ENCODE results near the gene TRPM6. TPM values are rescaled to one million over a fixed set of nuclear protein-coding genes. Genes with fewer than 3 reads are reported as not detected.

TRPM6 gene
- total RNA-seq, 1 experiment from 2014 or later = 0.57 TPM

DNA sequence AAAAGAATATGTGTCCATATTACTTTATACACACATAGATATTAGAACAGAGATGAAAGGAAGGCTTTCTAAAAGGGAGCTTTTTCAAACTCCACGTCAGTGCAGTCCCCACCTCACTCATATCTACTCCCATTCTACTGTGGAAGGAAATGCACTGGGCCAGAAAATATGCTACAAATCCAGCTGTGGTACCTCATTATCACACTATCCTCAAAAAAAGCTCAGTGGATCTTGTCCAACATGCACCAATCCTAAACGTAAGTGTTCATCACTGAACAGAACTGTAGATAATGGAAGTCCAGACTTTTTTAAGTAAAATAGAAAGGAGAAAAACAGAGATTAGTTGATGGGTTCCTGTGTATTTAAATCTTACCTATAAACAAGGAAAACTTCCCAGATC is 27.9 kb downstream of the TRPM6 start:
- Histone ChIP-seq H3K14ac (ENCODE audit: insufficient read depth, low read length) (no peak overlapping the region), H3K9ac (ENCODE audit: extremely low read depth, insufficient read length, low read length) (no peak overlapping the region), H4K91ac (ENCODE audit: insufficient read length, low read depth, low read length) (no peak overlapping the region), H3K23ac (ENCODE audit: insufficient read length, low read depth, low read length) (no peak overlapping the region), H3K79me2 (ENCODE audit: insufficient read depth, low read length) (no peaks in the 10 kb centered on the region), H3K4me2 (ENCODE audit: insufficient read depth, insufficient read length, low read length) (no peak overlapping the region), H2BK15ac (ENCODE audit: low read depth, low read length) (no peak overlapping the region), H2AK5ac (ENCODE audit: insufficient read length, low read length) (no peak overlapping the region), H3K27ac (ENCODE audit: insufficient read length, low read depth, low read length) (no peak overlapping the region), H2BK12ac (ENCODE audit: insufficient read length, low read depth, low read length) (no peak overlapping the region), H3K23me2 (ENCODE audit: insufficient read length, low read depth, low read length, poor library complexity, severe bottlenecking) (no peaks in the 10 kb centered on the region), H3K27me3 (ENCODE audit: insufficient read depth, low read length) (no peaks in the 10 kb centered on the region), H3K4ac (ENCODE audit: low read depth, low read length) (no peak overlapping the region), H3K18ac (ENCODE audit: insufficient read length, low read depth, low read length) (no peak overlapping the region), H3K4me1 (ENCODE audit: insufficient read depth, low read length) (no peaks in the 10 kb centered on the region), H3K9me3 (ENCODE audit: control insufficient read depth, low read depth, low read length) (no peaks in the 10 kb centered on the region), H4K5ac (ENCODE audit: insufficient read length, low read depth, low read length) (no peak overlapping the region), H2AFZ (ENCODE audit: low read length) (no peak overlapping the region), H3T11ph (ENCODE audit: low read length) (no peak overlapping the region), H3K79me1 (ENCODE audit: insufficient read depth, low read depth, low read length, poor library complexity, severe bottlenecking) (no peaks in the 10 kb centered on the region), H4K20me1 (ENCODE audit: control insufficient read depth, insufficient read depth, insufficient read length) (no peaks in the 10 kb centered on the region), H2BK120ac (ENCODE audit: low read depth, low read length, poor library complexity, severe bottlenecking) (no peak overlapping the region), H2BK5ac (ENCODE audit: insufficient read length, low read length) (no peak overlapping the region), H4K8ac (replicated peaks; ENCODE audit: insufficient read length, low read depth, low read length) (no peak overlapping the region), H3K56ac (ENCODE audit: insufficient read length, low read depth, low read length) (no peak overlapping the region), H2BK20ac (ENCODE audit: low read depth, low read length, poor library complexity, severe bottlenecking) (no peak overlapping the region)
- DNase-seq = no peak
- TF ChIP-seq, protein P1, sequence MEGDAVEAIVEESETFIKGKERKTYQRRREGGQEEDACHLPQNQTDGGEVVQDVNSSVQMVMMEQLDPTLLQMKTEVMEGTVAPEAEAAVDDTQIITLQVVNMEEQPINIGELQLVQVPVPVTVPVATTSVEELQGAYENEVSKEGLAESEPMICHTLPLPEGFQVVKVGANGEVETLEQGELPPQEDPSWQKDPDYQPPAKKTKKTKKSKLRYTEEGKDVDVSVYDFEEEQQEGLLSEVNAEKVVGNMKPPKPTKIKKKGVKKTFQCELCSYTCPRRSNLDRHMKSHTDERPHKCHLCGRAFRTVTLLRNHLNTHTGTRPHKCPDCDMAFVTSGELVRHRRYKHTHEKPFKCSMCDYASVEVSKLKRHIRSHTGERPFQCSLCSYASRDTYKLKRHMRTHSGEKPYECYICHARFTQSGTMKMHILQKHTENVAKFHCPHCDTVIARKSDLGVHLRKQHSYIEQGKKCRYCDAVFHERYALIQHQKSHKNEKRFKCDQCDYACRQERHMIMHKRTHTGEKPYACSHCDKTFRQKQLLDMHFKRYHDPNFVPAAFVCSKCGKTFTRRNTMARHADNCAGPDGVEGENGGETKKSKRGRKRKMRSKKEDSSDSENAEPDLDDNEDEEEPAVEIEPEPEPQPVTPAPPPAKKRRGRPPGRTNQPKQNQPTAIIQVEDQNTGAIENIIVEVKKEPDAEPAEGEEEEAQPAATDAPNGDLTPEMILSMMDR (conservative IDR thresholded peaks at IDR 0.05) = no peak
- Mint-ChIP-seq H3K4me1 (no peaks in the 10 kb centered on the region), H3K27me3 (ENCODE audit: low read depth) (no peaks in the 10 kb centered on the region), H3K4me3 (no peak overlapping the region), H3K9me3 (no peaks in the 10 kb centered on the region), H3K36me3 (ENCODE audit: insufficient read depth in 1 of 3, low read depth in 3 of 3) (no peaks in the 10 kb centered on the region), H3K27ac (no peak overlapping the region; a peak in 1 of 7 replicates)
- WGBS (ENCODE audit: extremely low coverage, insufficient read length, low lambda C conversion rate) = no CpG with 5 or more reads among the region's 2 CpGs

All from H9 (cell line).